Neural cell (in vitro differentiated cells): ENCODE results near the gene ICE2. TPM values are rescaled to one million over a fixed set of nuclear protein-coding genes. Genes with fewer than 3 reads are reported as not detected.

Source experiments
- H2AFZ ChIP-seq: fragments of 200-600, 300-800 bp; sonication (generic), shearing (Covaris generic); 2 replicates; pipeline ENCODE4 v1.6.0; 2014; ENCODE audit warnings: low read depth, mild to moderate bottlenecking, antibody characterized with exemption, low read length, moderate library complexity
- H3F3A ChIP-seq: fragments of 200-600 bp; shearing (Covaris generic); 2 replicates; pipeline ENCODE4 v1.6.1; 2016; ENCODE audit warnings: mild to moderate bottlenecking, moderate library complexity, mixed read lengths, antibody characterized with exemption, low read length; ENCODE audit not compliant: insufficient read depth, poor library complexity, severe bottlenecking
- H3K27ac ChIP-seq: fragments of 200-600, 300-800 bp; sonication (generic), shearing (Covaris generic); 2 replicates; pipeline ENCODE4 v1.5.1; 2014; ENCODE audit warnings: mild to moderate bottlenecking, low read length, moderate library complexity
- H3K27me3 ChIP-seq: fragments of 300-800, 200-600 bp; sonication (generic), shearing (Covaris generic); 2 replicates; pipeline ENCODE4 v1.6.0; 2014; ENCODE audit warnings: mild to moderate bottlenecking, low read depth, low read length, moderate library complexity; ENCODE audit not compliant: insufficient read depth
- H3K36me3 ChIP-seq: fragments of 300-800, 200-600 bp; sonication (generic), shearing (Covaris generic); 2 replicates; pipeline ENCODE4 v1.5.1; 2014; ENCODE audit warnings: mild to moderate bottlenecking, antibody characterized with exemption, low read length, moderate library complexity; ENCODE audit not compliant: insufficient read depth
- H3K4me2 ChIP-seq: fragments of 300-800, 200-600 bp; sonication (generic), shearing (Covaris generic); 2 replicates; pipeline ENCODE4 v1.6.0; 2014; ENCODE audit warnings: mild to moderate bottlenecking, low read length
- H3K4me3 ChIP-seq: fragments of 300-800, 200-600 bp; sonication (generic), shearing (Covaris generic); 2 replicates; pipeline ENCODE4 v1.5.1; 2014; ENCODE audit warnings: mild to moderate bottlenecking, low read length, moderate library complexity
- H3K79me2 ChIP-seq: fragments of 200-600 bp; shearing (Covaris generic); replicated peaks from 2 replicates; pipeline ENCODE4 v1.6.0; 2014; ENCODE audit warnings: mild to moderate bottlenecking, low read length, moderate library complexity; ENCODE audit not compliant: insufficient read depth
- H3K9ac ChIP-seq: fragments of 300-800, 200-600 bp; sonication (generic), shearing (Covaris generic); 2 replicates; pipeline ENCODE4 v1.6.1; 2016; ENCODE audit warnings: mild to moderate bottlenecking, low read length, mixed read lengths
- H3K9me2 ChIP-seq: fragments of 200-600 bp; shearing (Covaris generic); 2 replicates; pipeline ENCODE4 v1.6.1; 2016; ENCODE audit warnings: mild to moderate bottlenecking, low read length, mixed read lengths; ENCODE audit not compliant: insufficient read depth
- H3K9me3 ChIP-seq: fragments of 200-600, 300-800 bp; sonication (generic), shearing (Covaris generic); 2 replicates; pipeline ENCODE4 v1.6.1; 2016; ENCODE audit warnings: mild to moderate bottlenecking, mixed run types, low read length, moderate library complexity, mixed read lengths
- H4K20me1 ChIP-seq: fragments of 200-600 bp; shearing (Covaris generic); 2 replicates; pipeline ENCODE4 v1.6.1; 2016; ENCODE audit warnings: mild to moderate bottlenecking, mixed run types; ENCODE audit not compliant: insufficient read depth
- EP300 ChIP-seq: fragments of 450-650 bp; conservative IDR thresholded peaks from 2 replicates; pipeline ENCODE4 v1.6.1; 2014; ENCODE audit warnings: antibody characterized with exemption, mild to moderate bottlenecking, moderate library complexity; ENCODE audit not compliant: poor library complexity, severe bottlenecking
- EZH2 ChIP-seq: fragments of 200-600, 300-800 bp; shearing (Covaris generic), sonication (generic); IDR thresholded peaks from 2 replicates; pipeline ENCODE4 v1.6.1; 2014; ENCODE audit warnings: antibody characterized with exemption, low read length, borderline replicate concordance, mild to moderate bottlenecking; ENCODE audit not compliant: insufficient read depth, poor library complexity, severe bottlenecking
- MXI1 ChIP-seq: fragments of 450-650 bp; conservative IDR thresholded peaks from 2 replicates; pipeline ENCODE4 v1.6.1; 2014; ENCODE audit warnings: antibody characterized with exemption, mild to moderate bottlenecking; ENCODE audit not compliant: poor library complexity, severe bottlenecking
- POLR2AphosphoS5 ChIP-seq: IDR thresholded peaks from 2 replicates; pipeline ENCODE4 v1.6.1; 2012
- RAD21 ChIP-seq: fragments of 450-650 bp; conservative IDR thresholded peaks from 2 replicates; pipeline ENCODE4 v1.6.1; 2014; ENCODE audit warnings: antibody characterized with exemption, mild to moderate bottlenecking, moderate library complexity
- SMC3 ChIP-seq: fragments of 450-650 bp; conservative IDR thresholded peaks from 2 replicates; pipeline ENCODE4 v1.6.1; 2014; ENCODE audit warnings: antibody characterized with exemption, mild to moderate bottlenecking, moderate library complexity; ENCODE audit not compliant: poor library complexity
- TAF1 ChIP-seq: IDR thresholded peaks from 2 replicates; pipeline ENCODE4 v1.6.1; 2012; ENCODE audit warnings: low read depth
- polyA plus RNA-seq: library from polyadenylated mRNA; depleted of rRNA; stranded (reverse); fragments of >200 nt; gene quantifications from 2 replicates; pipeline ENCODE4 v1.2.3, GENCODE V29; 2014
- TF ChIP-seq, protein P1 (sequence below): fragments of 450-650 bp; IDR thresholded peaks from 2 replicates; pipeline ENCODE4 v1.5.1; 2014; ENCODE audit warnings: antibody characterized with exemption, mild to moderate bottlenecking, moderate library complexity; ENCODE audit not compliant: poor library complexity, severe bottlenecking
- TF ChIP-seq, protein P2 (sequence below): IDR thresholded peaks from 2 replicates; pipeline ENCODE4 v1.6.1; 2012; ENCODE audit warnings: borderline replicate concordance

ICE2 gene
- polyA plus RNA-seq, 1 donor from 2014 or later, result 34.0 TPM

DNA sequence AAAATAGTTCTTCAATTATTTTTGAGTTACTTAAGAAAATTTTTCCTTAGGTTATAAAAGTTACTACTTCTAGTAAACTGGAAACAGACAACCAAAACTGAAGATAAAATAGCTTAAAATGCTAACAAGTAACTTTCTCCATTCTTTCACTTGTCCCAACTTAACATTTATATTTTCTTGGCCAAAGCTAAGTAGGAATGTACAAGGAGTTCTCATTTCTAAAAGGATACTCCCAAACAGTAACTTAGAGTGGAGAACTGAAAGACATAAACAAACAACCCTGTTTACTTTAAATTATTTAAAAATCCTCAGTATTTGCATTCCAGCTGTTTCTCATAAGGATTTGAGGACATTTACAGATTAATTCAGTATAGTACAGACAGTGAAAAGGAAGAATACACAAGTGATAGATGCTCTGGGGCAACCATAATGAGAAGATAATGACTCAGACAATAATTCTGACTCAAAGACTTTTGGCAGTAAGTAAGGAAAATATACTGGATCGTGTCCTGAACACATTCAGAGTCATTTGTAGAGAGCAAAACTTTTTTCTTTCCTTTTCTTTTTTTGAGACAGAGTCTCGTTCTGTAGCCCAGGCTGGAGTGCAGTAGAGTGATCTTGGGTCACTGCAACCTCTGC, 52.0 kb downstream of the ICE2 start:
- H3K4me2 ChIP-seq, result no peak overlapping the region
- no peak overlapping the region for H3K9ac ChIP-seq
- no peaks in the 10 kb centered on the region for H4K20me1 ChIP-seq
- no peaks in the 10 kb centered on the region for H3F3A ChIP-seq
- H3K27me3 ChIP-seq, result no peaks in the 10 kb centered on the region
- no peaks in the 10 kb centered on the region for H3K79me2 ChIP-seq
- H3K27ac ChIP-seq, result no peak overlapping the region
- H3K9me3 ChIP-seq, result no peaks in the 10 kb centered on the region
- no peak overlapping the region for H3K4me3 ChIP-seq
- H3K9me2 ChIP-seq, result no peaks in the 10 kb centered on the region
- no peak for TF ChIP-seq EP300
- no peak for TF ChIP-seq MXI1
- no peak for TF ChIP-seq RAD21
- no peak for TF ChIP-seq EZH2
- no peak for TF ChIP-seq POLR2AphosphoS5
- TF ChIP-seq, protein P1, sequence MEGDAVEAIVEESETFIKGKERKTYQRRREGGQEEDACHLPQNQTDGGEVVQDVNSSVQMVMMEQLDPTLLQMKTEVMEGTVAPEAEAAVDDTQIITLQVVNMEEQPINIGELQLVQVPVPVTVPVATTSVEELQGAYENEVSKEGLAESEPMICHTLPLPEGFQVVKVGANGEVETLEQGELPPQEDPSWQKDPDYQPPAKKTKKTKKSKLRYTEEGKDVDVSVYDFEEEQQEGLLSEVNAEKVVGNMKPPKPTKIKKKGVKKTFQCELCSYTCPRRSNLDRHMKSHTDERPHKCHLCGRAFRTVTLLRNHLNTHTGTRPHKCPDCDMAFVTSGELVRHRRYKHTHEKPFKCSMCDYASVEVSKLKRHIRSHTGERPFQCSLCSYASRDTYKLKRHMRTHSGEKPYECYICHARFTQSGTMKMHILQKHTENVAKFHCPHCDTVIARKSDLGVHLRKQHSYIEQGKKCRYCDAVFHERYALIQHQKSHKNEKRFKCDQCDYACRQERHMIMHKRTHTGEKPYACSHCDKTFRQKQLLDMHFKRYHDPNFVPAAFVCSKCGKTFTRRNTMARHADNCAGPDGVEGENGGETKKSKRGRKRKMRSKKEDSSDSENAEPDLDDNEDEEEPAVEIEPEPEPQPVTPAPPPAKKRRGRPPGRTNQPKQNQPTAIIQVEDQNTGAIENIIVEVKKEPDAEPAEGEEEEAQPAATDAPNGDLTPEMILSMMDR, result no peak
- TF ChIP-seq, protein P2, sequence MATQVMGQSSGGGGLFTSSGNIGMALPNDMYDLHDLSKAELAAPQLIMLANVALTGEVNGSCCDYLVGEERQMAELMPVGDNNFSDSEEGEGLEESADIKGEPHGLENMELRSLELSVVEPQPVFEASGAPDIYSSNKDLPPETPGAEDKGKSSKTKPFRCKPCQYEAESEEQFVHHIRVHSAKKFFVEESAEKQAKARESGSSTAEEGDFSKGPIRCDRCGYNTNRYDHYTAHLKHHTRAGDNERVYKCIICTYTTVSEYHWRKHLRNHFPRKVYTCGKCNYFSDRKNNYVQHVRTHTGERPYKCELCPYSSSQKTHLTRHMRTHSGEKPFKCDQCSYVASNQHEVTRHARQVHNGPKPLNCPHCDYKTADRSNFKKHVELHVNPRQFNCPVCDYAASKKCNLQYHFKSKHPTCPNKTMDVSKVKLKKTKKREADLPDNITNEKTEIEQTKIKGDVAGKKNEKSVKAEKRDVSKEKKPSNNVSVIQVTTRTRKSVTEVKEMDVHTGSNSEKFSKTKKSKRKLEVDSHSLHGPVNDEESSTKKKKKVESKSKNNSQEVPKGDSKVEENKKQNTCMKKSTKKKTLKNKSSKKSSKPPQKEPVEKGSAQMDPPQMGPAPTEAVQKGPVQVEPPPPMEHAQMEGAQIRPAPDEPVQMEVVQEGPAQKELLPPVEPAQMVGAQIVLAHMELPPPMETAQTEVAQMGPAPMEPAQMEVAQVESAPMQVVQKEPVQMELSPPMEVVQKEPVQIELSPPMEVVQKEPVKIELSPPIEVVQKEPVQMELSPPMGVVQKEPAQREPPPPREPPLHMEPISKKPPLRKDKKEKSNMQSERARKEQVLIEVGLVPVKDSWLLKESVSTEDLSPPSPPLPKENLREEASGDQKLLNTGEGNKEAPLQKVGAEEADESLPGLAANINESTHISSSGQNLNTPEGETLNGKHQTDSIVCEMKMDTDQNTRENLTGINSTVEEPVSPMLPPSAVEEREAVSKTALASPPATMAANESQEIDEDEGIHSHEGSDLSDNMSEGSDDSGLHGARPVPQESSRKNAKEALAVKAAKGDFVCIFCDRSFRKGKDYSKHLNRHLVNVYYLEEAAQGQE, result no peak
- TF ChIP-seq TAF1, result no peak
- TF ChIP-seq SMC3, result no peak
- no peak overlapping the region for H2AFZ ChIP-seq
- no peaks in the 10 kb centered on the region for H3K36me3 ChIP-seq

DNA sequence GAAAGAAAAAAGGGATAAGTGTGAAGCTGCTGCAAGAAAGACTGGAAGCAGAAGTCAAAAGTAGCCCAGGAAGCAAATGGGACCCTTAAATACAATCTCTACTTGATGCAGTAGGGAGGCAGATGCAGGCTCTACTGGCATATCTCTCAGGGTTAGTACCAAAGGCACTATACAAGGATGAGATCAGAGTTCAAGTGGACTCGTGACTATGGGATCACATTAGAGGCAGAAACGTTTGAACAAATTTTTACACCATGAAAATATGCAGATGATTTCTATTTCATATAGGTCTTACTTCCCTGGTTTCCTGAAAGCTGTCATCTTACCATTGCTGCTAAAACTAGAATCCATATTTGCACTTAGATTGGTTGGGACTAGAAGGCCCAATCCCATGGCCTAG, 53.5 kb downstream of the ICE2 start:
- Histone ChIP-seq H3K27me3 (no peaks in the 10 kb centered on the region), H3K9me2 (no peaks in the 10 kb centered on the region), H2AFZ (no peak overlapping the region), H3K9me3 (no peaks in the 10 kb centered on the region), H3K4me3 (no peak overlapping the region), H3K27ac (no peak overlapping the region), H3K4me2 (no peak overlapping the region), H3F3A (no peaks in the 10 kb centered on the region), H3K36me3 (no peaks in the 10 kb centered on the region), H3K79me2 (no peaks in the 10 kb centered on the region), H4K20me1 (no peaks in the 10 kb centered on the region), H3K9ac (no peak overlapping the region)
- TF ChIP-seq EZH2, result no peak
- no peak for TF ChIP-seq SMC3
- no peak for TF ChIP-seq POLR2AphosphoS5
- TF ChIP-seq EP300, result no peak
- no peak for TF ChIP-seq MXI1
- TF ChIP-seq RAD21, result no peak
- TF ChIP-seq, protein P1, result no peak
- TF ChIP-seq, protein P2, result no peak
- TF ChIP-seq TAF1, result no peak
